K562 (cell line): Measurements from ENCODE around the gene ZNRF2. TPM values are rescaled to one million over a fixed set of nuclear protein-coding genes. Genes with fewer than 3 reads are reported as not detected.

Source experiments
- ATF7 ChIP-seq: fragments of 450-650 bp; IDR thresholded peaks from 2 replicates; pipeline ENCODE4 v1.7.1; 2014; ENCODE audit warnings: mild to moderate bottlenecking, moderate library complexity
- FOXP1 ChIP-seq: sonication (generic); formaldehyde crosslinking; IDR thresholded peaks from 2 replicates; pipeline ENCODE4 v1.8.0; 2022; ENCODE audit warnings: mild to moderate bottlenecking, missing genetic modification reagents
- GTF2A2 ChIP-seq: IDR thresholded peaks from 2 replicates; pipeline ENCODE4 v1.6.1; 2016; ENCODE audit warnings: mild to moderate bottlenecking, missing genetic modification characterization, missing compliant biosample characterization
- HNRNPK ChIP-seq: fragments of 200-400 bp; formaldehyde crosslinking; IDR thresholded peaks from one replicate; pipeline ENCODE4 v1.6.1; 2018; ENCODE audit warnings: mild to moderate bottlenecking, low read depth, low read length; ENCODE audit not compliant: poor library complexity, severe bottlenecking
- MCM3 ChIP-seq: fragments of 450-650 bp; IDR thresholded peaks from 2 replicates; pipeline ENCODE4 v1.6.1; 2016
- NCOA2 ChIP-seq, 2 experiments: fragments of 450-650 bp; IDR thresholded peaks; 2 replicates each; pipeline ENCODE4 v1.6.1; 2018; ENCODE audit warnings: mild to moderate bottlenecking in 2 of 2, moderate library complexity in 1 of 2; ENCODE audit not compliant: partially characterized antibody in 2 of 2
- NKRF ChIP-seq: fragments of 450-650 bp; IDR thresholded peaks from 2 replicates; pipeline ENCODE4 v1.6.1; 2016; ENCODE audit warnings: borderline replicate concordance
- RBBP5 ChIP-seq: fragments of 200-600 bp; sonication (generic); IDR thresholded peaks from 2 replicates; pipeline ENCODE4 v1.6.1; 2012; ENCODE audit warnings: borderline replicate concordance, mild to moderate bottlenecking, low read length, control low read depth, inconsistent platforms; ENCODE audit not compliant: insufficient read depth, poor library complexity, severe bottlenecking
- RUNX1 ChIP-seq: sonication (generic); IDR thresholded peaks from 2 replicates; pipeline ENCODE4 v1.6.1; 2016; ENCODE audit warnings: antibody characterized with exemption, low read depth
- SNAPC5 ChIP-seq: fragments of 250-450 bp; sonication (Bioruptor Pico); IDR thresholded peaks from 2 replicates; pipeline ENCODE4 v1.8.0; 2021; ENCODE audit warnings: moderate library complexity, mild to moderate bottlenecking, inconsistent platforms
- SP1 ChIP-seq: sonication (generic); formaldehyde crosslinking; IDR thresholded peaks from 2 replicates; pipeline ENCODE4 v1.8.1; 2022; ENCODE audit warnings: mild to moderate bottlenecking, missing genetic modification reagents
- SREBF1 ChIP-seq: fragments of 150-350 bp; IDR thresholded peaks from 2 replicates; pipeline ENCODE4 v1.6.1; 2014; ENCODE audit warnings: antibody characterized with exemption, low read depth, low read length, borderline replicate concordance
- THRA ChIP-seq: fragments of 450-650 bp; IDR thresholded peaks from 2 replicates; pipeline ENCODE4 v1.6.1; 2017; ENCODE audit warnings: mild to moderate bottlenecking, moderate library complexity
- ZBTB9 ChIP-seq: fragments of 450-650 bp; formaldehyde crosslinking; IDR thresholded peaks from 2 replicates; pipeline ENCODE4 v1.4.0; 2020; ENCODE audit warnings: mild to moderate bottlenecking, moderate library complexity
- ZFP91 ChIP-seq: sonication (generic); formaldehyde crosslinking; IDR thresholded peaks from 2 replicates; pipeline ENCODE4 v1.8.0; 2022; ENCODE audit warnings: mild to moderate bottlenecking, missing genetic modification reagents
- ZKSCAN8 ChIP-seq: fragments of 200-800 bp; sonication (Bioruptor generic); IDR thresholded peaks from 2 replicates; pipeline ENCODE4 v1.6.1; 2016; ENCODE audit warnings: missing genetic modification characterization, missing compliant biosample characterization
- ZNF12 ChIP-seq: sonication (generic); formaldehyde crosslinking; IDR thresholded peaks from 2 replicates; pipeline ENCODE4 v1.4.0; 2020; ENCODE audit warnings: mild to moderate bottlenecking, missing genetic modification reagents
- ZNF324 ChIP-seq: fragments of 250-450 bp; sonication (Bioruptor Pico); IDR thresholded peaks from 2 replicates; pipeline ENCODE4 v1.4.0; 2020; ENCODE audit warnings: mild to moderate bottlenecking
- polyA plus RNA-seq, 8 experiments: library from polyadenylated mRNA; depleted of rRNA in 4 of 8; stranded (reverse) in 5 of 8; unstranded in 3 of 8; fragments of >200 nt; fragmentation: Nextera tagmentation in 2 of 8; fragmentation: Illumina TruSeq in 1 of 8; extraction: Ambion mirVana in 2 of 8; extraction: Trizol in 1 of 8; gene quantifications; 2 replicates each; pipeline versions ENCODE4 v1.2.1 to v1.2.3, GENCODE V29; 2011 to 2014; ENCODE audit warnings: inconsistent platforms in 1 of 8, missing spikeins in 1 of 8
- total RNA-seq, 7 experiments: library from RNA; depleted of rRNA in 6 of 7; stranded (reverse); fragments of >200 nt in 6 of 7; fragmentation: Illumina TruSeq in 2 of 7; extraction: Trizol in 2 of 7; gene quantifications; 2 replicates each; pipeline versions ENCODE4 v1.2.1 to v1.2.3, GENCODE V29; 2011 to 2021; ENCODE audit warnings: low replicate concordance in 1 of 7

The ZNRF2 gene
- total and polyA plus RNA-seq, 9 of the 15 experiments (the other 6 are each of a cell fraction or from before 2014, with no cell fraction given): 1.1 to 13.9 (median 5.5) TPM

- no peak for TF ChIP-seq THRA
- no peak for TF ChIP-seq ZFP91 (CRISPR knock-in tag)
- no peak; the same call in 1 of the 2 replicates for TF ChIP-seq FOXP1
- TF ChIP-seq NCOA2 (IDR thresholded peaks at IDR 0.05; ENCODE audit: partially characterized antibody in 2 of 2): no peak
- no peak for TF ChIP-seq RUNX1
- no peak for TF ChIP-seq ZKSCAN8 (CRISPR knock-in tag)
- no peak for TF ChIP-seq SP1
- peak; percentile 47; the same call in 1 of the 2 replicates for TF ChIP-seq NKRF
- no peak for TF ChIP-seq ZBTB9 (CRISPR knock-in tag)
- no peak for TF ChIP-seq SREBF1
- TF ChIP-seq GTF2A2 (tag): no peak
- peak; percentile 70 for TF ChIP-seq RBBP5
- no peak for TF ChIP-seq ZNF12 (CRISPR knock-in tag)
- no peak for TF ChIP-seq ZNF324 (CRISPR knock-in tag)
- no peak for TF ChIP-seq MCM3
- TF ChIP-seq SNAPC5 (CRISPR knock-in tag): no peak
- TF ChIP-seq HNRNPK: no peak
- TF ChIP-seq ATF7: no peak
These were observed 1.3 kb downstream of the ZNRF2 start (continued) for GRCh38 chr7:30285536-30286284.
